H1 (cell line): Measurements from ENCODE around the gene FAS. TPM values are rescaled to one million over a fixed set of nuclear protein-coding genes. Genes with fewer than 3 reads are reported as not detected.

ENCODE experiments used
- CTCF ChIA-PET: fragments of 300-600 bp; sonication (Branson Sonifier 250); formaldehyde crosslinking; loops from one replicate; lab custom pipeline; 2021; ENCODE audit not compliant: partially characterized antibody; lab: Charles Lee
- POLR2A ChIA-PET: fragments of 300-600 bp; sonication (Branson Sonifier 250); formaldehyde crosslinking; loops from one replicate; lab custom pipeline; 2021; ENCODE audit warnings: inconsistent platforms; ENCODE audit not compliant: partially characterized antibody; lab: Charles Lee
- DNase-seq, 2 experiments: peaks; one replicate each; pipeline versions ENCODE4 v3.0.0 to v3.0.0-alpha.2; 2010 to 2022; ENCODE audit warnings: low spot score in 2 of 2, low read depth in 1 of 2, mixed read lengths in 1 of 2
- FAIRE-seq: peaks from 2 replicates; lab custom pipeline; 2011; peaks lifted over from hg19 to GRCh38; lab: Jason Lieb, UNC
- H2AFZ ChIP-seq: 2 replicates; pipeline ENCODE4 v1.8.1; 2012; ENCODE audit warnings: low read length, inconsistent platforms
- H2AK5ac ChIP-seq: 2 replicates; pipeline ENCODE4 v1.6.1; 2013; ENCODE audit warnings: low read depth, low read length
- H2BK120ac ChIP-seq: replicated peaks from 2 replicates; pipeline ENCODE3; 2013; ENCODE audit warnings: low read depth, low read length, inconsistent platforms
- H2BK12ac ChIP-seq: 2 replicates; pipeline ENCODE4 v1.6.1; 2013; ENCODE audit warnings: low read depth, low read length
- H2BK15ac ChIP-seq: 2 replicates; pipeline ENCODE4 v1.6.1; 2013; ENCODE audit warnings: low read length
- H2BK20ac ChIP-seq: 2 replicates; pipeline ENCODE4 v1.6.1; 2013; ENCODE audit warnings: low read length
- H2BK5ac ChIP-seq: 2 replicates; pipeline ENCODE4 v1.6.1; 2013; ENCODE audit warnings: low read depth, low read length
- H3K14ac ChIP-seq: 2 replicates; pipeline ENCODE4 v1.6.1; 2013; ENCODE audit warnings: inconsistent platforms; ENCODE audit not compliant: insufficient read length
- H3K18ac ChIP-seq: 2 replicates; pipeline ENCODE4 v1.6.1; 2013; ENCODE audit warnings: low read length; ENCODE audit errors: extremely low read depth
- H3K23ac ChIP-seq: 2 replicates; pipeline ENCODE4 v1.6.1; 2013; ENCODE audit warnings: inconsistent platforms; ENCODE audit not compliant: insufficient read length
- H3K23me2 ChIP-seq: 2 replicates; pipeline ENCODE4 v1.6.1; 2013; ENCODE audit warnings: low read depth, low read length
- H3K27ac ChIP-seq: 2 replicates; pipeline ENCODE4 v1.6.1; 2011; ENCODE audit warnings: low read depth, low read length, inconsistent platforms
- H3K27me3 ChIP-seq, 4 experiments: replicated peaks in 1 of 4; 1 replicate in 1 of 4; 2 replicates in 3 of 4; pipeline versions ENCODE4 v1.6.1 to v1.8.1; 2011 to 2013; ENCODE audit warnings: low read length in 3 of 4, mild to moderate bottlenecking in 3 of 4, inconsistent platforms in 2 of 4, mixed read lengths in 2 of 4, moderate library complexity in 1 of 4; ENCODE audit not compliant: control insufficient read depth in 3 of 4, insufficient read depth in 3 of 4; ENCODE audit errors: extremely low read depth in 1 of 4
- H3K36me3 ChIP-seq, 4 experiments: 2 replicates each; pipeline versions ENCODE4 v1.6.1 to v1.8.1; 2011 to 2013; ENCODE audit warnings: mild to moderate bottlenecking in 4 of 4, low read length in 3 of 4, moderate library complexity in 2 of 4, control low read depth in 1 of 4, inconsistent platforms in 1 of 4; ENCODE audit not compliant: insufficient read depth in 4 of 4, control insufficient read depth in 2 of 4
- H3K4ac ChIP-seq: replicated peaks from 2 replicates; pipeline ENCODE3; 2013; ENCODE audit warnings: low read length, low read depth, mixed read lengths, inconsistent platforms; ENCODE audit not compliant: insufficient read length
- H3K4me1 ChIP-seq, 4 experiments: replicated peaks in 1 of 4; 1 replicate in 1 of 4; 2 replicates in 3 of 4; pipeline versions ENCODE4 v1.6.1 to v1.8.1; 2011 to 2013; ENCODE audit warnings: low read length in 3 of 4, inconsistent platforms in 2 of 4, mixed read lengths in 1 of 4; ENCODE audit not compliant: insufficient read depth in 4 of 4, control insufficient read depth in 3 of 4
- H3K4me2 ChIP-seq, 2 experiments: 2 replicates each; pipeline versions ENCODE4 v1.6.1 to v1.8.1; 2011 to 2013; ENCODE audit warnings: low read depth in 2 of 2, low read length in 2 of 2, control low read depth in 1 of 2, inconsistent platforms in 1 of 2, mild to moderate bottlenecking in 1 of 2; ENCODE audit not compliant: insufficient read depth in 1 of 2
- H3K4me3 ChIP-seq, 4 experiments: fragments of 200-600, 300-600 bp in 1 of 4; sonication (generic), shearing (Covaris generic), sonication (Bioruptor Twin) in 1 of 4; 2 replicates each; pipeline versions ENCODE4 v1.5.1 to v1.8.1; 2011 to 2016; ENCODE audit warnings: low read length in 4 of 4, low read depth in 3 of 4, control low read depth in 2 of 4, inconsistent platforms in 2 of 4, mild to moderate bottlenecking in 2 of 4, mixed read lengths in 1 of 4, moderate library complexity in 1 of 4; ENCODE audit not compliant: insufficient read depth in 2 of 4; ENCODE audit errors: extremely low read depth in 1 of 4
- H3K56ac ChIP-seq: replicated peaks from 2 replicates; pipeline ENCODE3; 2013; ENCODE audit warnings: low read depth, mild to moderate bottlenecking, mixed read lengths, low read length, inconsistent platforms; ENCODE audit not compliant: insufficient read length
- H3K79me1 ChIP-seq: 2 replicates; pipeline ENCODE4 v1.6.1; 2013; ENCODE audit warnings: low read depth, low read length, control low read depth
- H3K79me2 ChIP-seq, 2 experiments: 2 replicates each; pipeline versions ENCODE4 v1.6.1 to v1.8.1; 2012 to 2013; ENCODE audit warnings: low read length in 2 of 2, mild to moderate bottlenecking in 2 of 2, inconsistent platforms in 1 of 2; ENCODE audit not compliant: insufficient read depth in 2 of 2, control insufficient read depth in 1 of 2
- H3K9ac ChIP-seq, 4 experiments: replicated peaks in 1 of 4; 1 replicate in 1 of 4; 2 replicates in 3 of 4; pipeline versions ENCODE4 v1.6.1 to v1.8.1; 2011 to 2013; ENCODE audit warnings: low read depth in 3 of 4, low read length in 3 of 4, control low read depth in 2 of 4, mild to moderate bottlenecking in 2 of 4, moderate library complexity in 2 of 4, inconsistent platforms in 1 of 4; ENCODE audit errors: extremely low read depth in 1 of 4
- H3K9me3 ChIP-seq, 2 experiments: 2 replicates each; pipeline versions ENCODE4 v1.6.1 to v1.8.1; 2012 to 2013; ENCODE audit warnings: mild to moderate bottlenecking in 2 of 2, moderate library complexity in 2 of 2, control low read depth in 1 of 2, inconsistent platforms in 1 of 2, low read depth in 1 of 2, low read length in 1 of 2, mixed read lengths in 1 of 2; ENCODE audit not compliant: insufficient read depth in 2 of 2
- H4K20me1 ChIP-seq, 2 experiments: replicated peaks in 1 of 2; 2 replicates each; pipeline versions ENCODE3 to v1.8.1; 2011 to 2013; ENCODE audit warnings: inconsistent platforms in 2 of 2, low read length in 2 of 2, mild to moderate bottlenecking in 1 of 2; ENCODE audit not compliant: insufficient read depth in 2 of 2, control insufficient read depth in 1 of 2
- H4K5ac ChIP-seq: 2 replicates; pipeline ENCODE4 v1.6.1; 2013; ENCODE audit warnings: low read length, low read depth, mixed read lengths, inconsistent platforms; ENCODE audit not compliant: insufficient read length
- H4K8ac ChIP-seq: 2 replicates; pipeline ENCODE4 v1.8.0; 2013; ENCODE audit warnings: mild to moderate bottlenecking, moderate library complexity, low read length, inconsistent platforms; ENCODE audit not compliant: insufficient read depth; ENCODE audit errors: extremely low read depth
- H4K91ac ChIP-seq: replicated peaks from 2 replicates; pipeline ENCODE3; 2013; ENCODE audit warnings: low read length, mixed read lengths, inconsistent platforms; ENCODE audit not compliant: insufficient read length
- BACH1 ChIP-seq: IDR thresholded peaks from 2 replicates; pipeline ENCODE4 v1.6.1; 2012; ENCODE audit warnings: low read length, improper control_type of control experiment
- BRCA1 ChIP-seq: IDR thresholded peaks from 2 replicates; pipeline ENCODE4 v1.6.1; 2012; ENCODE audit warnings: low read depth, low read length, improper control_type of control experiment
- CBX5 ChIP-seq: fragments of 300-800, 300-1000 bp; sonication (generic); IDR thresholded peaks from 2 replicates; pipeline ENCODE4 v1.7.1; 2016; ENCODE audit warnings: antibody characterized with exemption, low read length, low read depth
- EGR1 ChIP-seq: IDR thresholded peaks from 2 replicates; pipeline ENCODE4 v1.6.1; 2011; ENCODE audit warnings: low read depth, low read length, borderline replicate concordance
- KDM4A ChIP-seq: IDR thresholded peaks from one replicate; pipeline ENCODE4 v1.7.1; 2012; ENCODE audit warnings: low read depth, mild to moderate bottlenecking, moderate library complexity, low read length, inconsistent platforms; ENCODE audit not compliant: severe bottlenecking
- MAFK ChIP-seq: IDR thresholded peaks from 2 replicates; pipeline ENCODE4 v1.6.1; 2012; ENCODE audit warnings: low read depth, mild to moderate bottlenecking, improper control_type of control experiment, low read length
- SP2 ChIP-seq: IDR thresholded peaks from 2 replicates; pipeline ENCODE4 v1.6.1; 2012; ENCODE audit warnings: mild to moderate bottlenecking, low read length, inconsistent platforms
- TBP ChIP-seq: IDR thresholded peaks from 2 replicates; pipeline ENCODE4 v1.6.1; 2011; ENCODE audit warnings: low read depth, low read length, improper control_type of control experiment
- TEAD4 ChIP-seq: IDR thresholded peaks from 2 replicates; pipeline ENCODE4 v1.6.1; 2012; ENCODE audit warnings: low read depth, low read length, inconsistent platforms, mixed read lengths
- YY1 ChIP-seq: IDR thresholded peaks from 2 replicates; pipeline ENCODE4 v1.6.1; 2011; ENCODE audit warnings: low read depth, mild to moderate bottlenecking, low read length
- WGBS, 2 experiments: shearing (Covaris generic) in 1 of 2; methylation state at CpG; one replicate each; pipeline versions ENCODE4 v1.1.6 to v1.1.7; 2013 to 2015; ENCODE audit warnings: low lambda C conversion rate in 2 of 2, mixed read lengths in 2 of 2, inconsistent platforms in 1 of 2, low coverage in 1 of 2, missing lambda C conversion rate in 1 of 2; ENCODE audit not compliant: insufficient replicate concordance in 2 of 2, insufficient coverage in 1 of 2, insufficient read length in 1 of 2; ENCODE audit errors: extremely low coverage in 1 of 2, missing lambda C conversion rate in 1 of 2; 5-methylcytosine and 5-hydroxymethylcytosine counted together
- polyA plus RNA-seq, 7 experiments: library from polyadenylated mRNA; depleted of rRNA in 3 of 7; stranded (reverse) in 5 of 7; unstranded in 2 of 7; fragments of >200 nt in 5 of 7; fragments of 200-250 nt in 2 of 7; gene quantifications; 1 replicate in 5 of 7; 2 replicates in 1 of 7; 4 replicates in 1 of 7; pipeline versions ENCODE4 v1.2.1 to v1.2.3, GENCODE V29; 2011 to 2013; ENCODE audit warnings: missing spikeins in 2 of 7, mixed read lengths in 2 of 7
- total RNA-seq: library from RNA; stranded (reverse); fragmentation: NEBNext Ultra II Directional; extraction: Animal tissue kit (Norgen Biotek cat#: 25700); gene quantifications from 2 replicates; pipeline ENCODE4 v1.2.1, GENCODE V29; 2021

Gene FAS
- total and polyA plus RNA-seq, 2 of the 8 experiments (the other 6 are each of a cell fraction or from before 2014, with no cell fraction given) = 4.0 to 6.7 TPM

DNA sequence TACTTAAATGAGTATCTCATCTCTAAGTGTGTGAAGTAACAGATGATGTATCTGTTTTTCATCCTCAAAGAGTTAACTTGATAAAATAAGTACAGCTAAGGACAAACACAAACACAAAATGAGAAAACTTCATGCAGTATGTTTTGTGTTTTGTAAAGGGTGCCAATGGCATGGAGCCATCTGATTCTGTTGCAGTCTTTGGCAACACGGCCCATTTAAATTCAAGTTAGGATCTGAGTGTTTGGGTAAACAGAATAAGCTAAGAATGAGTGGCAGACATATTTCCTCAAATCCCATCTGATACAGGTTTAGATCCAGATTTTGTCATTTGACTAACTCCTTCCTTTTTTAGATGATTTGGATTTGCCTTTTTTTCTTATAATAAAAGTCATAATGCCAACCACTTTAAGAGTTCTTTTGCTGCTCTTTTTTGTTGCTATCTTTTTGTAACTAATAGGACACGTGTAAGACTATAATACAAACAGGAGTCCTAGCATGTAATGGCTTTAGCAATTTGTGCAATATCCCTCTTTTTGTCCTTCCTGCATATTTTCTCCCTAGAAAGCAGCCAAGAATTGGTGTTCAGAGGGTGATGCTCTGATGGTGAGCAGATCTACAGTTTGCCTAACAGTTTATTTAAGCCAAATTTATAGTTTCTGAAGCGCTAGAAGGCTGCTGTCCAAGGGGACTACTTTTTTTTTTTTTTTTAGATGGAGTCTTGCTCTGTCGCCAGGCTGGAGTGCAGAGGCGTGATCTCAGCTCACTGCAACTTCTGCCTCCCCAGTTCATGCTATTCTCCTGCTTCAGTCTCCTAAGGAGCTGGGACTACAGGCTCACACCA, 19.2 kb upstream of the FAS start:
- Histone ChIP-seq H3K56ac (no peak overlapping the region), H2BK15ac (no peak overlapping the region), H3K36me3 (no peaks in the 10 kb centered on the region), H3K79me1 (no peaks in the 10 kb centered on the region), H3K4me3 (no peak overlapping the region), H2BK20ac (no peak overlapping the region), H3K23ac (no peak overlapping the region), H3K27me3 (no peaks in the 10 kb centered on the region), H3K14ac (no peak overlapping the region), H2BK5ac (no peak overlapping the region), H2AK5ac (no peak overlapping the region), H4K8ac (no peak overlapping the region), H2BK12ac (no peak overlapping the region), H3K23me2 (no peaks in the 10 kb centered on the region), H4K5ac (no peak overlapping the region), H4K20me1 (no peaks in the 10 kb centered on the region), H3K4me1 (no peaks in the 10 kb centered on the region), H3K27ac (no peak overlapping the region)
- FAIRE-seq (no peak), DNase-seq (no peak)
- CTCF ChIA-PET = interaction anchor here (0.6 to 1.4 kb wide), 4 partner anchors 10 to 243 kb away, joined by 3 to 5 read pairs (median 3); no protein-coding TSS in a partner anchor
- no peak for TF ChIP-seq YY1
- TF ChIP-seq CBX5 = no peak
- no peak for TF ChIP-seq SP2
- no peak for TF ChIP-seq KDM4A
- no peak for TF ChIP-seq BACH1
- TF ChIP-seq MAFK = no peak
- TF ChIP-seq BRCA1 = no peak
- no peak for TF ChIP-seq TEAD4
- no peak for TF ChIP-seq EGR1
- TF ChIP-seq TBP = no peak
- TF ChIP-seq, all 59 proteins: peak for 0
- Histone ChIP-seq H3K4ac (no peak overlapping the region), H3K9me3 (no peaks in the 10 kb centered on the region), H3K9ac (no peak overlapping the region), H4K91ac (no peak overlapping the region), H2BK120ac (no peak overlapping the region), H3K79me2 (no peaks in the 10 kb centered on the region), H3K4me2 (no peak overlapping the region), H3K18ac (no peak overlapping the region), H2AFZ (no peak overlapping the region)
- POLR2A ChIA-PET = no interaction called here
- 81% methylated on average over 4 of the region's 5 CpGs; no CpG with 5 or more reads in 1 of the 2 experiments for WGBS, 2 experiments
